Suppressor macrophage treated with lipopolysaccharide for 4 hours (primary cell): ENCODE data around the gene SIMC1.

ENCODE experiments used
- DNase-seq: peaks from one replicate; pipeline ENCODE4 v3.0.0-alpha.2; 2020

The SIMC1 gene

DNA sequence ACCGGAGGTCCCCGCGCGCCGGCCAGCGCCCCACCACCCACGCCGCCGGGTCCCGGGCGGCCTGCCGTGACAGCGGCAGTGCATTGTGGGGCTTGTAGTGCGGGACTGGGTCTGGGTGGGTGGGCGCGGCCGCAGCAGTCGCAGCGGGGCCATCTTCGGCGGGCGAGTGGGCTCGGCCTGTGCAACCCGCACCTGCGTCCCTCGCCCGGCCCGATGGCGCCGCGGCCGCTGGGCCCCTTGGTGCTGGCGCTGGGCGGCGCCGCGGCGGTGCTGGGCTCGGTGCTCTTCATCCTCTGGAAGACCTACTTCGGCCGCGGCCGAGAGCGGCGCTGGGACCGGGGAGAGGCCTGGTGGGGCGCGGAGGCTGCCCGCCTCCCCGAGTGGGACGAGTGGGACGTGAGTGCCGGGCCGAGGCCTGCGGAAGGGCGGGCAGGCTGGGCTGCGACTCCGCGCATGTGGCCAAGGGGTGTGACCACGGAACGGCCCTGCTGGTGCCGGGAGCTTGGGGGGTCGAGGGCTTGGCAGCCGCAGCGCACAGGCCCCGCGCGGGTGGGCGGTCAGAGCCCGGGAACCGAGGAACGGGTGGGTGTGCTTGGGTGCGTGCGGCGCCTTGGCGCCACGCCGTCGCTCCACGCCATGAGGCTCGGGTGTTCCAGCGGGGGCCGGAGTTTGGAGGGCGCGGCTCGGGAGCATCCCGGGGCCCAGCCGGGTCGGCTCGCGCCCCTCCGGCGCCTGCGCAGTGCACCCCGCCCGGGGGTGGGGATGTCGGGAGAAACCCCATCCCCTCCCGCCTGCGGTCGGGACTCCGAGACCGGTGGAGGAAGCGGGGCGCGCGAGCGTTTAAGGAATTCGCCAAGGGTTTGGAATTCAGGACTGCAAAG lies 127.4 kb downstream of the SIMC1 start, which contains the start of gene ARL10:
ARL10 (plus strand) TSS at position 137 of the 881 bp plus-strand sequence; CDS start at position 214, 77 bp downstream.
- DNase-seq: peak; percentile 61

DNA sequence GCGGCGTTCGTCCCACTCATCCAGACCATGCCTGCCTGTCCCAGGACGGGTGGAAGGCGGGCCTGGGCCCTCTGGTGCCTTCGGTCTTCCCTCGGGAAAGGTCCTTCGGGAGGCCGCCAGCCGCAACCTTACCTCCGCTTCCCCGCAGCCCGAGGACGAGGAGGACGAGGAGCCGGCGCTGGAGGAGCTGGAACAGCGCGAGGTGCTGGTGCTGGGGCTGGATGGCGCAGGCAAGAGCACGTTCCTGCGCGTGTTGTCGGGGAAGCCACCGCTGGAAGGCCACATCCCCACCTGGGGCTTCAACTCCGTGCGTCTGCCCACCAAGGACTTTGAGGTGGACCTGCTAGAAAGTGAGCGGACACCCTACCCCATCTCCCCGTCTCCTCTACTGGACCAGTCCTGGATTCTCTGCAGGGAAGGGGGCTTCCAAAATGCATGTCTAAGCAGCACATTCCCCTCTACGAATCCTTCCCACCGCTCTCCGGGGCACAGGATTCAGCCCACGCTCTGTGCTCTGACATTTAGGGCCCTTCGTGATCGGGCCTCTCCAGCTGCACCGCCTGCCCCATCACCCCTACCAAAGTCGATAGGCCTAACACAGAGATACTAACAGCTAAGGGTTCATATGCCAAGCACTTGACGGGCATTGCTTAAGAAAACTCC lies 128.1 kb downstream of the SIMC1 start:
- DNase-seq: no peak

DNA sequence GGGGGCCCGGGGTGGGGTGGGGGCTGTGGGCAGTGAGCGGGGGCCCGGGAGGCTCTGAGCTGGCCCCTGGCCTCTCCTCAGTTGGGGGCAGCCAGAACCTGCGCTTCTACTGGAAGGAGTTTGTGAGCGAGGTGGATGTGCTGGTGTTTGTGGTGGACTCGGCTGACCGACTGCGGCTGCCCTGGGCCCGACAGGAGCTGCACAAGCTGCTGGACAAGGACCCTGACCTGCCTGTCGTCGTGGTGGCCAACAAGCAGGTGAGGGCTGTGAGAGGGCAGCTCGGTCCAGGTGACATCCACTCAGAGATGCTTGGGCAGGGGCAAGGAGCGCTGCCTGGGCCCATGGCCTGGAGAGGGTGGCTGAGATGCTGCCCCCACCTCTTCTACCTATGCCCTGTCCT lies 130.5 kb downstream of the SIMC1 start:
- DNase-seq: no peak

DNA sequence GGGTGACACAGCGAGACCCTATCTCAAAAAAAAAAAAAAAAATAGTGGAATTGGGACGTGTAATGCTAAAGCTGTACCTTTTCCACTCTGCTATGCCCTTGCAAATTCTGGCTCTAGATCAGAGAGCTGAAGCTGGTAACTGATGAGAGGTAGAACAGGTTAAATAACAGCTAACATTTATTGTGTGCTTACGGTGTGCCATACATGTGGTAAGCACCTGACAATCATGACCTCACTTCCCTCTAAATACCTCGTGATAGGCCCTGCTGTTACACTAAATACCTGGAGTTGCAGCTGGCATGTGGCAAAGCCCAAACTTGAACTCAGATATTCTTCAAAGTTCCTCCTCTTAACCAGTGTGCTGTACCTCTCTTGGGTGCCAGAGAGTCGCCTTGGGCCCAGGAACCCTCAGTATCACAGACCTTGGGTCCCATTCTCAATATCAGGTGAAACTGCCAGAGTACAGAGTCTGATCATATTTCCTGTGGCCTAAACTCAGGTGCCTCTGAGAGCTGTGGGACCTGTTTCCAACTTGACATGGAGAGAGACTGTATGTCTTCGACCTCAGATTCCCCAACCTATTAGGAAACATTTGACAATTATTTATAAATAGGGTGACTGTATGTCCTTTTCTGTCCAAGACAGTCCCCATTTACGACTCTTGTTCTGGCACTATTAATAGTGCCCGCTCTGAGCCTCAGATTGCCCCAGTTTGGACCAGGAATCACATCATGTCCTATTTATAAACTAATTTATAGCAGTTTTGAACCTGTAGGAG lies 131.9 kb downstream of the SIMC1 start:
- DNase-seq: no peak

DNA sequence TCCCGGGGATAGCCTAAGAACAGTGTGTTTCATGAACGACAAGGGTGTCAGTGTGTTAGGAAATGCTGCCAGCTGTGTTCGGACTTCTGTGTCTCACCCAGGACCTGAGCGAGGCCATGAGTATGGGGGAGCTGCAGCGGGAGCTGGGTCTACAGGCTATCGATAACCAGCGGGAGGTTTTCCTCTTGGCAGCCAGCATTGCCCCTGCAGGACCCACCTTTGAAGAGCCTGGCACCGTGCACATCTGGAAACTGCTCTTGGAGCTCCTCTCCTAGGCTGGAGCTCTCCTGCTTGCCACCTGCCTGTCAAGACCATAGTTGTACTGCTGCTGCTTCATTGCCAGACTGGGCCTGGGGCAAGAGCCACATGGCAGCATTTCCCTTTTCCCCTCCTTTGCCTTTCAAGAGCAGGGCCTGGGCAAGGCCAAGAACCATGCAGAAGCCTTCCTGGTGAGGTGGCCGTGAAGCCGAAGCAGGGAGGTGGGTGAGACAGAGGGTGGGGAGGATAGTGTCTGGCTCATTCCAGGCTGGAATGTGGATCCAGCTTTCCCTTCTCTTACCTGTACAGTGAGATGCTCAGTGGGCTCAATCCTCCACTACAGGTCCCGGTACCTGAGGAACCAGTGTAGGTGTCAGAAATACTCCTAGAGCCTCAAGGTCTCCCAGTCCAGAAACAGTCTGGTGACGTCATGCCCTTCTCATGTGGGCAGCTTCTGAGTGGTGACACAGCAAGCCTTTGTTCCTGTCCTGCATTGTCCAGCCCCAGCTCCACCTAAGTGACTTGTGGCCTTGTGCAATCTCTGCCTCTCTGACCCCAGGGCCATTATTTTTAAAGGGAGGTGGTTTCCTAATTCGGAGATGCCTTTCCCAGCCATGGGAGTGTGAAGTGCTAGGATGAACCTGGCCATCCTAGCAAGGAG lies 133.7 kb downstream of the SIMC1 start:
- peak; percentile 38 for DNase-seq

DNA sequence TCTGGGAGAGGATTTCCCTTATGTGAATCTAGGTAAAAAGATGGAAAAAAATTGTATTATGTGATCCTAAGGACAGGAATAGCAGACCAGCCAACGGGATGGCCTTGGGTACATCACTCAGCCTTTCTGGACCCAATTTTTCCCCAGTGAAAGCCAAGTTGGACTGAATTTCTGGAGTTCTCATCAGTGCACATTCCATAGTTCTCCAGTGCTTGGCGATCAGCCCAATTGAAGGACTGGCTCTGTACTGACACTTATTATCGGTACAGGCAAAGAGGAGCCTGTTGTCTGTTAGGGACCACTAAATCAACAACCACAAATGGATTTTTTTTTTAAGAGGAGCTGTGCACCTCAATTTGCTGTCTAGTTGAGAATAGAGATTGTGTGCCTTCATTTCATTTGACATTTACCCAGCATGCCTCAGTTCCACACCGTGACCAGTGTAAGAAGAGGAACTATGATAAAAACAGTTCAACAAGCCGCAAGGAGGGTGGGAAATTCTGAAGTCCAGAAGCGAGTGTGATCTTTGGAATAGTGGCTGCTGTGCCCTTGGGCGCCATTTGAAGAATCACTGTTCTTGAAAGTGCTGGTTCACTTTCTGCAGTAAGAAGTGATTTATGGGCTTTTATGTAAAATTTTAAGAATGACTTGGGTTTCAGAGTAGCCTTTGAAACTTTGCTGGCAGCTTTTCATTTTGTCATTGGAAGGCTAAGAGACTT lies 135.0 kb downstream of the SIMC1 start:
- DNase-seq: no peak

DNA sequence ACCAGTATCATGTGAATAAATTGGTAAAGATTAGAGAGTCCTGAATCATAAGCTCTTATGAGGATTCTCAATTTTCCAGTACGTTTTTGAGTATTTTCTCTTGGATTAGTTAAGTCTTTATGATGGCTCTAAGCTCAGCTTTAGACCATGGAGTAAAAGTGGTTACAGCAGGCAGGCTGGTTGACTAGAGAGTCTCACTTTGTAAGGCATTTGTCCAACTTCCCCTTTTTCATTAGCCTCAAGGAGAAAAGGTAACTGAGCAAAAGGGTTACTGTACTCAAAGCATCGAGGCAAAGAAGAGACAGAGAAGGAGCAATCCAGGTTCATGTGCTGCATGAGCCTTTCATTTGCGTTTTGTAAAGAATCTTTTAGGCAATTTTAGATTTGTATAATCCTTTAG lies 141.7 kb downstream of the SIMC1 start:
- DNase-seq: no peak

DNA sequence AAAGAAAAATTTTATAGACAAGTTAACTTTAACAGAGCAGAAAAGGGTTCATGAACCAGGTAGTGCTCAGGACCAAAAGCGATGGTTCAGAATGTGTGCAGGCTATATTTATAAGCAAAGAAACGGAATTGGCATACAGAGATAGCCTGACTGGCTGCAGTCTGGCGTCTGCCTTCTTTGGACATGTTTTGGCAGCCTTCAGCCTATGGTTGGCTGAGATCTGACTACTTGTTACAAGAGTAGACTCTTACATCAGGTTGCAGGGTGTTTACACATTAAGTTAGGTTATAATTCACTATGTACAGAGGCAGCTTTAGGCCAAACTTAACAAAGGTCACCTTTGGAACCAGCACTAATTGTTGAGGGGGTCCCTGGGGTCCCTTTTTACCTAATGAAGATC lies 143.2 kb downstream of the SIMC1 start:
- no peak for DNase-seq

DNA sequence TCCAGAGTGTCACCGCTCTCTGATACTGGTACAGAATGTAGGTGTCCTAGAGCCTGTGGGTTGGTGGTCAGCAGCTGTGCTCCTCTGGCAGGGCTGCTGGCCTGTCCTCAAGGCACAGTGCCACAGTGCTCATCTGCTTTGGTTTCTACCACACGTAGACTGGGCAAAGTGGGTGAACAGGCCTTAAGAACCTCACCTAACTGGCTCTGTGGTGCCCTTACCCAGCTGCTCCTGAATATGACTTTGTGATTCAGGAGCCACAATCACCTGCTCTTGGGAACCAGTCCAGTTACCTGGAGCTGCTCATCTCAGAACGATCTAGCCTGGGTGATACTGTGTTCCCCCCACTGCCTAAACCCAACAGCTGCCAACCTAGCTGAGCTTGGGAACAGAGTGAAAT lies 143.8 kb downstream of the SIMC1 start:
- DNase-seq: no peak

DNA sequence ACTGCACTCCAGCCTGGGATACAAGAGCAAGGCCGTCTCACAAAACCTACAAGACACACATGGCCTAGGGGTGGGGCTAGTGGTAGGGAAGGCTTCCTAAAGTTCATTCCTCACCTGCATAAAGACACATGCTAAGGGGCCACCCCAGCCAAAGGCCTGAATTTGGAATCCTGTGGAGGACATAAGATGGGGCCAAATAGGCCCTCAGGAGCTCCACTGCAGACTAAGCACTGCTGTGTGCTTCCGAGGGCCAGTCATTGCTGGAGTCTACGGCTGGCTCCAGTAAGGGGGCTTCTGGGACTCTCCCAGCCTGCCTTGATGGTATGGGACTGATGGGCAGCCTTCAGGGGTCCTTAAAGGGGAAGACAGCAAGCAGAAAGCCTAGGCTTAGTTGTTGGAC lies 144.5 kb downstream of the SIMC1 start:
- no peak for DNase-seq

DNA sequence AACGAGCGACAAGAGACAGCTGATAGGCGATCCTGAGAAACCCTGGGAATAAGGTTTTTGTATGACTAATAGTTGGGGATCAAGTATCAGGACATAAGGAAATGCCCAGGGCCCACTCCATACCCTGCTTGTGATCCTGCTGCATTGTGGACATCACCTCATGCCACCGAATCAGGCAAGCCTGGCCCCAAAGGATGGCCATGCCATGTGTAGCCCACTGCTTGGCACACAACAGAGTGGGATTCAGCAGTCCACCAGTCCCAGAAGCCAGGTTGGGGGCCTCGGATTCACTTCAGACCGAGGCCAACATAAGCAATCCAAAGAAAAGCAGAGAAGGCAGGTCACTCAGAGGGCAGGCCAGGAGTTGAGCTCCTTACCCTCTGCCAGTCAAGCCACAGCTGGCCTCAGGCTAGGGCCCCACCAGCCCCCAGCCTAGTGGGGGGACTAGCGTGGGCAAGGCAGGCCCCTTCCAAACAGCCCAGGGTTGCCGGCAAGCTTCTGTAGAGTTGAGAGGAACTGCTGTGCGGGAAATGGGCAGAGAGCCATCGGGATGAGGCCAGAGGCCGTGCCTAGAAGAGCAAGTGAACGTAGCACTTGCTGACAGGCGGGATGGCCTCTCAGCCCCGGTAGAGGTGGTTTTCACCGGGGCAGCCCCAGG lies 145.2 kb downstream of the SIMC1 start:
- no peak for DNase-seq

DNA sequence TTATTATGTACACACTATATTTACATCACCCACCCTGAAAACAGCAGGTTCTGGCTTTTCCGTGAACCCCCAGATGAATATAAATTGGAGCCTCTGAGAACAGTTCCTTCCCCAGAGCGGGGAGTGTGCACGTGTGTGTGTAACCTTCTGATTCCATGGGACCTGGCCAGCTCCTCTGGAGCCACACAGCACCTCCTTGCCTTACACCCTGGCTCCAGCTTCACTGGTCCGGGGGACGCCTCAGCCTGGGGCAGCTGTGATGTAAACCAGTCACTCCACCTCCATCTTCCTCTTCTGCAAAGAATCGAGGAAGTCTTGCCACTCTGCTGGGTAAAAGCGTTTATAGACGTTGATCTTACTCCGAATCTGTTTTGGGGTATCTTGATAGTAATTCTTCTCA lies 145.7 kb downstream of the SIMC1 start:
- DNase-seq: no peak

DNA sequence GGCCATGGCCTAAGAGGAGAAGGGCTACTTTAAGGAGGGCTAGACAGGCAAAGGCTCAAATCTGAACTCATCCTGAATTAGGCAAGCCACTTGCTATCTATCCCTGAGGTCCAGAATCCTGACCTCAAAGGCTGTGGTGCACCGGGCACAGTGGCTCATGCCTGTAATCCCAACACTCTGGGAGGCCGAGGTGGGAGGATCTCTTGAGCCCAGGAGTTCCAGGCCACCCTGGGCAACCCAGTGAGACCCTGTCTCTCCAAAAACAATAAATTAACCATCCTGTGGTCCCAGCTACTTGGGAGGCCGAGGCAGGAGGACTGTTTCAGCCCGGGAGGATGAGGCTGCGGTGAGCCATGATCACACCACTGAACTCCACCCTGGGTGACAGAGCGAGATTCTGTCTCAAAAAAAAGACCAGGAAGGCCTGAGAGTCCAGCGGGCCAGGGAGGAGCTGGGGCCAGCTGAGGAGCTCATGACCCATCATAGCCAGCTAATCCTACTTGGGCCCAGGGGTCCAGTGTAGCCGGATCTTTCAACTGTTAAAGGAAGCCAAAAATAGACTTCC lies 146.2 kb downstream of the SIMC1 start:
- no peak for DNase-seq

DNA sequence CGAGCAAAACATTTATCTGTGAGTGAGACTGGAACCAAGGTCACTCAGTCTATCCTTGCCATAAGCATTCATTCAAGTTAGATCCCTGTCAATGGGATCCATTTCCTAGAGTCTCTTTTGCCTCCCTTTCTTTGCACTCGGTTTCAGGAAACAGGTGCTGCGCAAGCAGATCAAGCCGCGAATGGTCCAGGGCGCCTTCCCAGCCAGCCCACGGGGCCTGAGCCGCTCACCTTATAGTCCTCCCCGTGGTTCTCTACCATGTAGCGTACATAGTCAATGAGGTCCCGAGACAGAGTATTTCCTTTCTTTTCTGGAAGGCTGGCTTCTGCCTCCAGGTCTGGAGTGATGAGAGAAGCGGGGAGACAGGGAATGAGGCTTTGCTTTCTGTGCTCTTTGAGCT lies 146.8 kb downstream of the SIMC1 start:
- DNase-seq: no peak

DNA sequence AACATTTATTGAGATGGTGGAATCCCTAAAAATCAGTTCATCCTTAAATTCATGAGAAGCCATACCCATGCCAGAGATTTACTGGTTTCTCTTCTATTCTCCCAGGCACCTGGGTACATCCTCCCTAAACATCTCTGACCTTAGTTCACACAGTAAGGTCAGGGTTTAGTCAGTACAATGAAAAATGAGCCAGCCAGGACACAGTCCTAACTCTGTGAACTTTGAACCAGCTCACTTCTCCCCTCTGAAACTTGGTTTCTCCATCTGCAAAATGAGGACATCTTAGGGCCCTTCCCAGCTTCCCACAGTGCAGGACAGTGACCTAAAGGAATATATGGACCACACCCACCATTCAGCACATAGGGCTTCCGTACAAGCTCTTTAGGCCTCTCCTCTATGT lies 148.3 kb downstream of the SIMC1 start:
- DNase-seq: no peak

DNA sequence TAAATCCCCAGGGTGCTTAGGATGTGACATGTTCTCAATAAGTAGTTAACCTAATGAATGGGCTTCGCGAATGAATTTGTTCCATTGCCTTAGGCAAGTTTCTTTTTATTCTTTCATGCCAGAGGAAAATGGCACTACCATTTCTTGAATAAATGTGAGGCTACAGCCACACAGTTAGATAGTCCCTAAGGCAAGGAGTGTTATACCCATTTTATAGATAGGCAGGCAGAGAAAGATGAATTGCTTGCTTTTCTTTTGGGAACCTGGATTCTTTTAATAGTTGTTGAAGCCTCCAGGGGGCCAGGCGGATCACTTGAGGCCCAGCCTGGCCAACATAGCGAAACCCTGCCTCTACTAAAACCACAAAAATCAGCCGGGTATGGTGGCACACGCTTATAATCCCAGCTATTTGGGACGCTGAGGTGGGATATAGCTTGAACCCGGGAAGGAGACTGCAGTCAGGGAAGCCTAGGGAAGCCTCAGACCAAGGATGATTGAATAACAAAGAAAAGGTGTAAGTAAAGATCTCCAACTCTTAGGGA lies 149.2 kb downstream of the SIMC1 start:
- no peak for DNase-seq

DNA sequence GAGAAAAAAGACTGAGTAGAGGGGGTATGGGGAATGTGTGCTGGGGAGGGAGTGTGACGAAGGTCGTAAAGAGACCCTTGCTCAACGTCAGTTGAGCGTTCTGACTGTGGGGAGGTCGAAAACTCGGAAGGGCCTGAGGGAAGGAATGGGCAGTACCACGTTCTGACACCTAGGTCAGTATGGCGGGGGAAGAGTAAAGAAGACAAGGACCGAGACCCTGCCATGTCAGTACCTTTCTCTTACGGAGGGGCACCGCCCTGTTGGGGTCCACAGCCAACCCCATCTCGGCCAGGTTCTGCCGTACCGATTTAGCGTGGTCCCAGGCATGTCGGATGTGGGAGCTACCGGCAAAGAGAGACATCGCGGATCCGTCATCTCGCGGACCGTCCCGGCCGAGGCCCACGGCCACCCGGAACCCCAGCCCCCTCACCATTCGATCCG lies 149.8 kb downstream of the SIMC1 start:
- peak; percentile 9 for DNase-seq

DNA sequence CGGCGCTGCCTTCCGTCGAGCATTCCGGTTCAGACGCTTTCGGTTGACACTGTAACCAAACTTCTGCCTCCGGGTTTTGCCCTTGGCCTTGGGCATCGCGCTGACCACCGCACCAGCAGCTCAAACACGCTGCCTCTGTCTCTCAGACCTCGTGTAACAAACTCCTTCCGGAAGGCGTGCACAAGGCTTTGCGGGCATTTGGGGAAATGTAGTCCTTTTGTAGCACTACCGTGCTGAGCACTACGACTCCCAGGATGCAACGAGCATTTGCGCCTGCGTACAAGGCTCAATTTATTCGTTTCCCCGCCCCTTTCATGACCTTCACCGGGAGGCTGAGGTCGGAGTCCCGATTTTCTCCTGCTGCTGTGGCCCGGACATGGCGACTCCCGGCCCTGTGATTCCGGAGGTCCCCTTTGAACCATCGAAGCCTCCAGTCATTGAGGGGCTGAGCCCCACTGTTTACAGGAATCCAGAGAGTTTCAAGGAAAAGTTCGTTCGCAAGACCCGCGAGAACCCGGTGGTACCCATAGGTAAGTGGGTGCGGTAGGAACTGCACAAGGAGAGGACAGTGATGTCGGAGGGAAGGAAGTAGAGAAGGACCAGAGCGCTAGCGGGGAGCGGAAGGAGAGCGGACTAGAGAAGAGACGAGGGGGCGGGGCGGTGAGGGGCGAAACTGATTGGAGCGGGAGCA lies 150.4 kb downstream of the SIMC1 start, which contains the start of the genes HIGD2A and NOP16:
HIGD2A (plus strand) TSS at position 308 of the 691 bp plus-strand sequence; CDS start at position 377, 69 bp downstream.
NOP16 (minus strand) TSS at position 155 of the 691 bp plus-strand sequence; CDS start at position 96, 59 bp downstream.
- peak; percentile 99 for DNase-seq
